Measurements from ENCODE around the gene MED13L.
"Not testable (repeated sequence)": the region's sequence is repeated elsewhere in the genome, so short reads cannot be mapped to it uniquely, and the experiment has no call there.

MED13L gene

GRCh38 chr12:115998794-115999478 lies 278.6 kb downstream of the MED13L start:
- no peak for DNase-seq

- DNase-seq: no peak
These were observed 279.3 kb downstream of the MED13L start for GRCh38 chr12:115998119-115998633.

- no peak for DNase-seq
These were observed 283.8 kb downstream of the MED13L start for GRCh38 chr12:115993737-115994136.

GRCh38 chr12:115990241-115990640 lies 287.3 kb downstream of the MED13L start:
- no peak for DNase-seq

GRCh38 chr12:115988625-115989563 lies 288.6 kb downstream of the MED13L start:
- no peak for DNase-seq

GRCh38 chr12:115988212-115988611 lies 289.3 kb downstream of the MED13L start:
- DNase-seq: no peak

- DNase-seq: no peak
These were observed 292.9 kb downstream of the MED13L start for GRCh38 chr12:115984616-115985015.

- no peak for DNase-seq
These were observed 294.2 kb downstream of the MED13L start for GRCh38 chr12:115983226-115983798.

GRCh38 chr12:115980339-115980738 lies 297.2 kb downstream of the MED13L start:
- no peak for DNase-seq

- DNase-seq: no peak
These were observed 297.6 kb downstream of the MED13L start for GRCh38 chr12:115979851-115980250.

- DNase-seq: no peak
These were observed 298.1 kb downstream of the MED13L start for GRCh38 chr12:115979351-115979750.

- DNase-seq: not testable (repeated sequence)
These were observed 300.7 kb downstream of the MED13L start for GRCh38 chr12:115976829-115977228.

GRCh38 chr12:115975411-115975810 lies 302.1 kb downstream of the MED13L start:
- DNase-seq: peak; percentile 10

GRCh38 chr12:115973968-115974724 lies 303.3 kb downstream of the MED13L start:
- DNase-seq: no peak

GRCh38 chr12:115973066-115973465 lies 304.4 kb downstream of the MED13L start:
- no peak for DNase-seq

GRCh38 chr12:115972241-115972640 lies 305.3 kb downstream of the MED13L start:
- no peak for DNase-seq

GRCh38 chr12:115968211-115968610 lies 309.3 kb downstream of the MED13L start:
- no peak for DNase-seq

GRCh38 chr12:115966376-115966775 lies 311.1 kb downstream of the MED13L start:
- DNase-seq: no peak

GRCh38 chr12:115964626-115965025 lies 312.9 kb downstream of the MED13L start:
- no peak for DNase-seq

GRCh38 chr12:115964214-115964613 lies 313.3 kb downstream of the MED13L start:
- no peak for DNase-seq

GRCh38 chr12:115962216-115962615 lies 315.3 kb downstream of the MED13L start:
- DNase-seq: no peak

All from NCI-H526 treated with DMSO at 0.1 percent for 48 hours (cell line).